NCI-H1417 treated with DMSO at 0.1 percent for 48 hours (cell line): ENCODE measurements around the gene PIAS1.
"Not testable (repeated sequence)": the region's sequence is repeated elsewhere in the genome, so short reads cannot be mapped to it uniquely, and the experiment has no call there.

ENCODE experiments used
- DNase-seq: peaks from one replicate; lab custom pipeline; 2025; lab: John Stamatoyannopoulos, UW

PIAS1 gene

GRCh38 chr15:68203956-68204355 lies 149.8 kb downstream of the PIAS1 start:
- DNase-seq: no peak

GRCh38 chr15:68204361-68204760 lies 150.2 kb downstream of the PIAS1 start:
- no peak for DNase-seq

GRCh38 chr15:68204776-68205557 lies 150.9 kb downstream of the PIAS1 start, which contains the start of gene CALML4:
Gene CALML4 (minus strand): TSS chr15:68205332. CDS start chr15:68205247, 85 bp downstream.
- no peak for DNase-seq

GRCh38 chr15:68205558-68205944 lies 151.4 kb downstream of the PIAS1 start:
- no peak for DNase-seq

GRCh38 chr15:68205954-68206539 lies 151.9 kb downstream of the PIAS1 start:
- DNase-seq: no peak

- DNase-seq: no peak
Observed at GRCh38 chr15:68206711-68207151, 152.6 kb downstream of the PIAS1 start.

GRCh38 chr15:68207176-68207935 lies 153.2 kb downstream of the PIAS1 start:
- DNase-seq: no peak

GRCh38 chr15:68208136-68208535 lies 154.0 kb downstream of the PIAS1 start:
- DNase-seq: no peak

- DNase-seq: no peak
Observed at GRCh38 chr15:68208636-68209240, 154.6 kb downstream of the PIAS1 start.

GRCh38 chr15:68209272-68209671 lies 155.2 kb downstream of the PIAS1 start:
- no peak for DNase-seq

GRCh38 chr15:68209735-68210408 lies 155.8 kb downstream of the PIAS1 start:
- DNase-seq: no peak

- no peak for DNase-seq
Observed at GRCh38 chr15:68210409-68210756, 156.3 kb downstream of the PIAS1 start.

- DNase-seq: no peak
Observed at GRCh38 chr15:68210821-68211655, 156.9 kb downstream of the PIAS1 start.

- DNase-seq: no peak
Observed at GRCh38 chr15:68211656-68212320, 157.7 kb downstream of the PIAS1 start.

- not testable (repeated sequence) for DNase-seq
Observed at GRCh38 chr15:68213491-68213845, 159.4 kb downstream of the PIAS1 start.

GRCh38 chr15:68213991-68214837 lies 160.1 kb downstream of the PIAS1 start:
- no peak for DNase-seq

- DNase-seq: no peak
Observed at GRCh38 chr15:68214838-68215254, 160.7 kb downstream of the PIAS1 start.

GRCh38 chr15:68217341-68217740 lies 163.2 kb downstream of the PIAS1 start:
- no peak for DNase-seq

- no peak for DNase-seq
Observed at GRCh38 chr15:68218331-68218730, 164.2 kb downstream of the PIAS1 start.
